LNCaP clone FGC (cell line): ENCODE data around the gene TACR1.

Source experiments
- DNase-seq: peaks from one replicate; pipeline ENCODE4 v3.0.0-alpha.2; 2011; ENCODE audit warnings: low read depth
- H3K4me3 ChIP-seq: 2 replicates; pipeline ENCODE4 v1.5.1; 2011; ENCODE audit warnings: mild to moderate bottlenecking, low read depth, low read length, control low read depth
- CTCF ChIP-seq: IDR thresholded peaks from 2 replicates; pipeline ENCODE4 v1.5.1; 2012; ENCODE audit warnings: mild to moderate bottlenecking; ENCODE audit not compliant: control insufficient read depth, insufficient read depth; ENCODE audit errors: extremely low read depth

The TACR1 gene

DNA sequence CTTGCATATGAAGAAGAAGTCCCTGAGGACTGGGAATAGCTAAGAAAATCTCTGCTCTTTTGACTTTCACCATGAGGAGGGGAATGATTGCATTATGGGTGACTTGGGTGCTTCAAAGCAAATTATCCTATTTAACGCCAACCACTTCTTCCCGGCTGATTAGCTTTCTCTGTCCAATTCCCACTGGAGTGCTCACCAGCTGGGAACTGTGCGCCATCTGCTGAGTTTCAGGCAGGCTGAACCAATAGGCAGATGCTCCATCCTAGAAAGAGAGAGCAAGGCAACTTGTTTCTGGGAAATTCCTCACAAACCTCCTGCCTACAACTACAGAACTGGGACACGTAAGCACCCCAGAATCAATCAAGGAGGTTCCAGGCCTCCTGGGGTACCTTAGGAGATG lies 191.5 kb downstream of the TACR1 start:
- no peak for DNase-seq
- TF ChIP-seq CTCF: no peak
- no peak overlapping the region for H3K4me3 ChIP-seq

DNA sequence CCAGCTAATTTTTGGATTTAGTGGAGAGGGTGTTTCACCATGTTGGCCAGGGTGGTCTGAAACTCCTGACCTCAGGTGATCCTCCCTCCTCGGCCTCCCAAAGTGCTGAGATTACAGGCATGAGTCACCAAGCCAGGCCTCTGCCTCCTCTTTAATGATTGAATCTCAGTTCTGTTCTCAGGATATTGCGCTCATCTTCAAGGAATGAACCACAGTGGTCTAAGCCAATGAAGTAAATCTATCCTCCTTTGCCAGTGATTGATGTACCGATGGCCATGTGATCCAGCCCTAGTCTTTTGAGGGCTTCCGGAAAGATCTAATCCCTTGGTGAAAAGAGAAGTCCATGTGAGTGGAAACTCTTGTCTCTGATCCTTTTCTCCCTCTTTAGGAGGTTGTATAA lies 192.3 kb downstream of the TACR1 start:
- no peak overlapping the region for H3K4me3 ChIP-seq

DNA sequence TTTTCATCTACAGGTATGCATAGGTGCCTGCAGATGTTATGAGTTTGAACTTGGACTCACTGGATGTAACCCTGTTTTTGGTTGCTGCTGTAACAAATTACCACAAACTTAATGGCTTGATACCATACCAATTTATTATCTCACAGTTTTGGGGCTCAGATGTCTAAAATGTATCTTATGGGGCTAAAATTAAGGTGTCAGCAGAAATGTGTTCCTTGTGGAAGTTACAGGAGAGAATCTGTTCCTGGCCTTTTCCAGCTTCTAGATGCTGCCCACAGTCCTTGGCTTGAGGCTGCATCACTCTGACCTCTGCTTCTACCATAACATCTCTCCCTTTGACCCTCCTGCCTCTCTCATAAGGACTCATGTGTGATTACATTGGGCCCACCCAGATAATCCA lies 193.3 kb downstream of the TACR1 start:
- no peak overlapping the region for H3K4me3 ChIP-seq
- no peak for TF ChIP-seq CTCF
- no peak for DNase-seq

More for the DNA sequence above, 192.3 kb downstream of the TACR1 start:
- no peak for DNase-seq
- no peak for TF ChIP-seq CTCF

- no peak for TF ChIP-seq CTCF
- no peak overlapping the region for H3K4me3 ChIP-seq
- DNase-seq: no peak
Measured at GRCh38 chr2:75003773-75004172, 195.5 kb downstream of the TACR1 start.

DNA sequence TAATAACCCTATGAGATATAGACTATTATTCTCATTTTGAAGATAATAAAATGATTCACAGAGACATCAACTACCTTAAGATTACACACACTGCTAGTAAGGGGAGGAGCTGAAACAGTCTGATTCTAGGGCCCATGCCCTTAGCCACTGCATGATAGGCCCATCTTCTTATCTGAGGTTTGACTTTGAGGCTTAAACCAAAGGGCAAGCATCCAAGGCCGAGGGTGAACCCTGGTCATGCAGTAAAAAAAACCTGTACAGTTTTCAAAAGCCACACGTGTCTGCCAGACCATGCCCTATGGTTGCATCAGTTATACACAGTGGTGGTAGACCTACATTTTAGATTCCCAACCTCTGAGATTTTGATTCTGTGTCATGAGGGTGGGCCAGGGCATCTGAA lies 196.0 kb downstream of the TACR1 start:
- no peak overlapping the region for H3K4me3 ChIP-seq
- no peak for TF ChIP-seq CTCF
- DNase-seq: no peak

- no peak for DNase-seq
- no peak for TF ChIP-seq CTCF
- H3K4me3 ChIP-seq: no peak overlapping the region
Measured at GRCh38 chr2:75002007-75002406, 197.3 kb downstream of the TACR1 start.

DNA sequence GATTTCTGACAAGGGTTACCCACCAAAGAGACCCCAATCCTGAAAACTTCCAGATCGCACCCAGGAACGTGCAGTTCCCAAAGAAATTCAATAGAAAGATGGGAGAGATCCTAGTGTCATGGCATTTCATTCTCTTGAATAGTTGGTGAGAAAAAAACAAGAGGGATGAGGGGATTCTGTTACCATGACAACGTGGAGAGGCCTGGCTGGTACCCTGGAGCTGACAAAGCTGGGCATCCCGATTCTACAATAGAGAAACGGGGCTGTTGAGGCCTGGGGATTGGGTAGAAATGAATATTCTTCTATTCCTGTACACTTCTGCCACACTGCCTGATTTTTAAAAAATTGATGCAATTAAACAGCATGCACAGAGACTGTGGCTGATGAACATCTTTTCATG lies 199.9 kb downstream of the TACR1 start:
- H3K4me3 ChIP-seq: no peak overlapping the region
- no peak for TF ChIP-seq CTCF
- DNase-seq: no peak
